H1 (cell line): ENCODE measurements around the gene EPB41L2. TPM values are rescaled to one million over a fixed set of nuclear protein-coding genes. Genes with fewer than 3 reads are reported as not detected.

Experiments
- CTCF ChIA-PET: fragments of 300-600 bp; sonication (Branson Sonifier 250); formaldehyde crosslinking; loops from one replicate; lab custom pipeline; 2021; ENCODE audit not compliant: partially characterized antibody; lab: Charles Lee
- POLR2A ChIA-PET: fragments of 300-600 bp; sonication (Branson Sonifier 250); formaldehyde crosslinking; loops from one replicate; lab custom pipeline; 2021; ENCODE audit warnings: inconsistent platforms; ENCODE audit not compliant: partially characterized antibody; lab: Charles Lee
- DNase-seq, 2 experiments: peaks; one replicate each; pipeline versions ENCODE4 v3.0.0 to v3.0.0-alpha.2; 2010 to 2022; ENCODE audit warnings: low spot score in 2 of 2, low read depth in 1 of 2, mixed read lengths in 1 of 2
- FAIRE-seq: peaks from 2 replicates; lab custom pipeline; 2011; peaks lifted over from hg19 to GRCh38; lab: Jason Lieb, UNC
- H2AFZ ChIP-seq: 2 replicates; pipeline ENCODE4 v1.8.1; 2012; ENCODE audit warnings: low read length, inconsistent platforms
- H2AK5ac ChIP-seq: 2 replicates; pipeline ENCODE4 v1.6.1; 2013; ENCODE audit warnings: low read depth, low read length
- H2BK120ac ChIP-seq: replicated peaks from 2 replicates; pipeline ENCODE3; 2013; ENCODE audit warnings: low read depth, low read length, inconsistent platforms
- H2BK12ac ChIP-seq: 2 replicates; pipeline ENCODE4 v1.6.1; 2013; ENCODE audit warnings: low read depth, low read length
- H2BK15ac ChIP-seq: 2 replicates; pipeline ENCODE4 v1.6.1; 2013; ENCODE audit warnings: low read length
- H2BK20ac ChIP-seq: 2 replicates; pipeline ENCODE4 v1.6.1; 2013; ENCODE audit warnings: low read length
- H2BK5ac ChIP-seq: 2 replicates; pipeline ENCODE4 v1.6.1; 2013; ENCODE audit warnings: low read depth, low read length
- H3K14ac ChIP-seq: 2 replicates; pipeline ENCODE4 v1.6.1; 2013; ENCODE audit warnings: inconsistent platforms; ENCODE audit not compliant: insufficient read length
- H3K18ac ChIP-seq: 2 replicates; pipeline ENCODE4 v1.6.1; 2013; ENCODE audit warnings: low read length; ENCODE audit errors: extremely low read depth
- H3K23ac ChIP-seq: 2 replicates; pipeline ENCODE4 v1.6.1; 2013; ENCODE audit warnings: inconsistent platforms; ENCODE audit not compliant: insufficient read length
- H3K23me2 ChIP-seq: 2 replicates; pipeline ENCODE4 v1.6.1; 2013; ENCODE audit warnings: low read depth, low read length
- H3K27ac ChIP-seq: 2 replicates; pipeline ENCODE4 v1.6.1; 2011; ENCODE audit warnings: low read depth, low read length, inconsistent platforms
- H3K27me3 ChIP-seq, 4 experiments: replicated peaks in 1 of 4; 1 replicate in 1 of 4; 2 replicates in 3 of 4; pipeline versions ENCODE4 v1.6.1 to v1.8.1; 2011 to 2013; ENCODE audit warnings: low read length in 3 of 4, mild to moderate bottlenecking in 3 of 4, inconsistent platforms in 2 of 4, mixed read lengths in 2 of 4, moderate library complexity in 1 of 4; ENCODE audit not compliant: control insufficient read depth in 3 of 4, insufficient read depth in 3 of 4; ENCODE audit errors: extremely low read depth in 1 of 4
- H3K36me3 ChIP-seq, 4 experiments: 2 replicates each; pipeline versions ENCODE4 v1.6.1 to v1.8.1; 2011 to 2013; ENCODE audit warnings: mild to moderate bottlenecking in 4 of 4, low read length in 3 of 4, moderate library complexity in 2 of 4, control low read depth in 1 of 4, inconsistent platforms in 1 of 4; ENCODE audit not compliant: insufficient read depth in 4 of 4, control insufficient read depth in 2 of 4
- H3K4ac ChIP-seq: replicated peaks from 2 replicates; pipeline ENCODE3; 2013; ENCODE audit warnings: low read length, low read depth, mixed read lengths, inconsistent platforms; ENCODE audit not compliant: insufficient read length
- H3K4me1 ChIP-seq, 4 experiments: replicated peaks in 1 of 4; 1 replicate in 1 of 4; 2 replicates in 3 of 4; pipeline versions ENCODE4 v1.6.1 to v1.8.1; 2011 to 2013; ENCODE audit warnings: low read length in 3 of 4, inconsistent platforms in 2 of 4, mixed read lengths in 1 of 4; ENCODE audit not compliant: insufficient read depth in 4 of 4, control insufficient read depth in 3 of 4
- H3K4me2 ChIP-seq, 2 experiments: 2 replicates each; pipeline versions ENCODE4 v1.6.1 to v1.8.1; 2011 to 2013; ENCODE audit warnings: low read depth in 2 of 2, low read length in 2 of 2, control low read depth in 1 of 2, inconsistent platforms in 1 of 2, mild to moderate bottlenecking in 1 of 2; ENCODE audit not compliant: insufficient read depth in 1 of 2
- H3K4me3 ChIP-seq, 4 experiments: fragments of 200-600, 300-600 bp in 1 of 4; sonication (generic), shearing (Covaris generic), sonication (Bioruptor Twin) in 1 of 4; 2 replicates each; pipeline versions ENCODE4 v1.5.1 to v1.8.1; 2011 to 2016; ENCODE audit warnings: low read length in 4 of 4, low read depth in 3 of 4, control low read depth in 2 of 4, inconsistent platforms in 2 of 4, mild to moderate bottlenecking in 2 of 4, mixed read lengths in 1 of 4, moderate library complexity in 1 of 4; ENCODE audit not compliant: insufficient read depth in 2 of 4; ENCODE audit errors: extremely low read depth in 1 of 4
- H3K56ac ChIP-seq: replicated peaks from 2 replicates; pipeline ENCODE3; 2013; ENCODE audit warnings: low read depth, mild to moderate bottlenecking, mixed read lengths, low read length, inconsistent platforms; ENCODE audit not compliant: insufficient read length
- H3K79me1 ChIP-seq: 2 replicates; pipeline ENCODE4 v1.6.1; 2013; ENCODE audit warnings: low read depth, low read length, control low read depth
- H3K79me2 ChIP-seq, 2 experiments: 2 replicates each; pipeline versions ENCODE4 v1.6.1 to v1.8.1; 2012 to 2013; ENCODE audit warnings: low read length in 2 of 2, mild to moderate bottlenecking in 2 of 2, inconsistent platforms in 1 of 2; ENCODE audit not compliant: insufficient read depth in 2 of 2, control insufficient read depth in 1 of 2
- H3K9ac ChIP-seq, 4 experiments: replicated peaks in 1 of 4; 1 replicate in 1 of 4; 2 replicates in 3 of 4; pipeline versions ENCODE4 v1.6.1 to v1.8.1; 2011 to 2013; ENCODE audit warnings: low read depth in 3 of 4, low read length in 3 of 4, control low read depth in 2 of 4, mild to moderate bottlenecking in 2 of 4, moderate library complexity in 2 of 4, inconsistent platforms in 1 of 4; ENCODE audit errors: extremely low read depth in 1 of 4
- H3K9me3 ChIP-seq, 2 experiments: 2 replicates each; pipeline versions ENCODE4 v1.6.1 to v1.8.1; 2012 to 2013; ENCODE audit warnings: mild to moderate bottlenecking in 2 of 2, moderate library complexity in 2 of 2, control low read depth in 1 of 2, inconsistent platforms in 1 of 2, low read depth in 1 of 2, low read length in 1 of 2, mixed read lengths in 1 of 2; ENCODE audit not compliant: insufficient read depth in 2 of 2
- H4K20me1 ChIP-seq, 2 experiments: replicated peaks in 1 of 2; 2 replicates each; pipeline versions ENCODE3 to v1.8.1; 2011 to 2013; ENCODE audit warnings: inconsistent platforms in 2 of 2, low read length in 2 of 2, mild to moderate bottlenecking in 1 of 2; ENCODE audit not compliant: insufficient read depth in 2 of 2, control insufficient read depth in 1 of 2
- H4K5ac ChIP-seq: 2 replicates; pipeline ENCODE4 v1.6.1; 2013; ENCODE audit warnings: low read length, low read depth, mixed read lengths, inconsistent platforms; ENCODE audit not compliant: insufficient read length
- H4K8ac ChIP-seq: 2 replicates; pipeline ENCODE4 v1.8.0; 2013; ENCODE audit warnings: mild to moderate bottlenecking, moderate library complexity, low read length, inconsistent platforms; ENCODE audit not compliant: insufficient read depth; ENCODE audit errors: extremely low read depth
- H4K91ac ChIP-seq: replicated peaks from 2 replicates; pipeline ENCODE3; 2013; ENCODE audit warnings: low read length, mixed read lengths, inconsistent platforms; ENCODE audit not compliant: insufficient read length
- ASH2L ChIP-seq: fragments of 200-600, 300-600 bp; sonication (generic); IDR thresholded peaks from one replicate; pipeline ENCODE4 v1.7.1; 2017; ENCODE audit warnings: low read length
- HDAC6 ChIP-seq: IDR thresholded peaks from one replicate; pipeline ENCODE4 v1.7.1; 2012; ENCODE audit warnings: low read depth, mild to moderate bottlenecking, inconsistent platforms, low read length, moderate library complexity
- KDM5A ChIP-seq: fragments of 200-600 bp; IDR thresholded peaks from 2 replicates; pipeline ENCODE4 v1.7.1; 2012; ENCODE audit warnings: mild to moderate bottlenecking, low read length, inconsistent platforms, mixed read lengths
- RXRA ChIP-seq: IDR thresholded peaks from 2 replicates; pipeline ENCODE4 v1.6.1; 2011; ENCODE audit warnings: low read depth, mild to moderate bottlenecking, low read length, moderate library complexity; ENCODE audit not compliant: insufficient read depth
- SIX5 ChIP-seq: IDR thresholded peaks from 2 replicates; pipeline ENCODE4 v1.6.1; 2011; ENCODE audit warnings: mild to moderate bottlenecking, low read depth, low read length
- TCF12 ChIP-seq: IDR thresholded peaks from 2 replicates; pipeline ENCODE4 v1.6.1; 2011; ENCODE audit warnings: low read depth, mild to moderate bottlenecking, low read length
- YY1 ChIP-seq: IDR thresholded peaks from 2 replicates; pipeline ENCODE4 v1.6.1; 2011; ENCODE audit warnings: low read depth, mild to moderate bottlenecking, low read length
- ZNF274 ChIP-seq: IDR thresholded peaks from 2 replicates; pipeline ENCODE4 v1.7.0; 2012; ENCODE audit warnings: low read length, borderline replicate concordance; ENCODE audit errors: extremely low read depth
- WGBS, 2 experiments: shearing (Covaris generic) in 1 of 2; methylation state at CpG; one replicate each; pipeline versions ENCODE4 v1.1.6 to v1.1.7; 2013 to 2015; ENCODE audit warnings: low lambda C conversion rate in 2 of 2, mixed read lengths in 2 of 2, inconsistent platforms in 1 of 2, low coverage in 1 of 2, missing lambda C conversion rate in 1 of 2; ENCODE audit not compliant: insufficient replicate concordance in 2 of 2, insufficient coverage in 1 of 2, insufficient read length in 1 of 2; ENCODE audit errors: extremely low coverage in 1 of 2, missing lambda C conversion rate in 1 of 2; 5-methylcytosine and 5-hydroxymethylcytosine counted together
- polyA plus RNA-seq, 7 experiments: library from polyadenylated mRNA; depleted of rRNA in 3 of 7; stranded (reverse) in 5 of 7; unstranded in 2 of 7; fragments of >200 nt in 5 of 7; fragments of 200-250 nt in 2 of 7; gene quantifications; 1 replicate in 5 of 7; 2 replicates in 1 of 7; 4 replicates in 1 of 7; pipeline versions ENCODE4 v1.2.1 to v1.2.3, GENCODE V29; 2011 to 2013; ENCODE audit warnings: missing spikeins in 2 of 7, mixed read lengths in 2 of 7
- total RNA-seq: library from RNA; stranded (reverse); fragmentation: NEBNext Ultra II Directional; extraction: Animal tissue kit (Norgen Biotek cat#: 25700); gene quantifications from 2 replicates; pipeline ENCODE4 v1.2.1, GENCODE V29; 2021
- TF ChIP-seq, protein P1 (sequence below), 3 experiments: IDR thresholded peaks; 1 replicate in 2 of 3; 2 replicates in 1 of 3; pipeline versions ENCODE4 v1.5.1 to v1.6.1; 2011; ENCODE audit warnings: low read length in 3 of 3, mild to moderate bottlenecking in 3 of 3, inconsistent platforms in 2 of 3, low read depth in 1 of 3, moderate library complexity in 1 of 3; ENCODE audit not compliant: insufficient read depth in 1 of 3; ENCODE audit errors: control extremely low read depth in 1 of 3

EPB41L2 gene
- total and polyA plus RNA-seq, 2 of the 8 experiments (the other 6 are each of a cell fraction or from before 2014, with no cell fraction given) = 22.5 to 123 TPM

DNA sequence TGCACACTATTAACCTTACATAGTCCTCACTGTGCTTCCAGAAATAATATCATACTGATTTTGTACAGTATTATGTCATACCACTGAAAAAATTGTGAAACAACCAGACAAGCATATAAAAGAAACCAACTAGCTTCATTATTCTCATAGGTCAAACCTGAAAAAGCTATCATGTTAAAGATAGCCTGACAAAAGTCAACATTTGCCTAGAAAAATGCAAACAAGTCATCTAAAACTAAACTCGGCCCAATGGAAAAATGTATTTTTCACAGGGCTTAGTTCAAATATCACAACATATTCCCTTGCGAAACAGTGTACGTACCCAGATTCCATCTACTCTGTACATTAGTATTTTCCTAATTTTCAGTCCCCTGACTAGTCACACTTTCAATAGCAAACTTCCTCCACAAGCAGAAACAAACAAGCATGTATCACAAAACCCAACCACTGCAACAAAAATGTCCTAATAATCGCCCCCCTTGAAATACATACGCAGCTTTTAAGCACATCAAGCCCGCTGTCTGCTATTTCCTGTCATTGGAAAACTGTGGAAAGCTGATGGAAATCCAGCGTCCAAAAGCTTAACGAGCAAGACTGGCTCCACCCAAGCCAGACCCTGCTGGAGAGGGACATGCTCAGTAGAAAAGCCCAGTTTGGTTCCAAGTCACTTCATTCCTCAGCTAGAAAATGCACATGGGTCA is 93.1 kb downstream of the EPB41L2 start:
- POLR2A ChIA-PET = interaction anchor here (1.3 kb wide), 1 partner anchor 9 kb away, joined by 4 read pairs; no protein-coding TSS in a partner anchor
- H3K79me1 ChIP-seq = peaks cover 4% of the 10 kb centered on the region
- DNase-seq (no peak), FAIRE-seq (no peak)
- no peak overlapping the region for H4K5ac ChIP-seq
- H3K4ac ChIP-seq = no peak overlapping the region
- no peaks in the 10 kb centered on the region for H3K27me3 ChIP-seq
- no peak overlapping the region for H3K4me3 ChIP-seq
- TF ChIP-seq ZNF274 (no peak), ASH2L (no peak), KDM5A (no peak), HDAC6 (no peak), YY1 (no peak), SIX5 (no peak), RXRA (no peak), TCF12 (no peak)
- TF ChIP-seq, protein P1, sequence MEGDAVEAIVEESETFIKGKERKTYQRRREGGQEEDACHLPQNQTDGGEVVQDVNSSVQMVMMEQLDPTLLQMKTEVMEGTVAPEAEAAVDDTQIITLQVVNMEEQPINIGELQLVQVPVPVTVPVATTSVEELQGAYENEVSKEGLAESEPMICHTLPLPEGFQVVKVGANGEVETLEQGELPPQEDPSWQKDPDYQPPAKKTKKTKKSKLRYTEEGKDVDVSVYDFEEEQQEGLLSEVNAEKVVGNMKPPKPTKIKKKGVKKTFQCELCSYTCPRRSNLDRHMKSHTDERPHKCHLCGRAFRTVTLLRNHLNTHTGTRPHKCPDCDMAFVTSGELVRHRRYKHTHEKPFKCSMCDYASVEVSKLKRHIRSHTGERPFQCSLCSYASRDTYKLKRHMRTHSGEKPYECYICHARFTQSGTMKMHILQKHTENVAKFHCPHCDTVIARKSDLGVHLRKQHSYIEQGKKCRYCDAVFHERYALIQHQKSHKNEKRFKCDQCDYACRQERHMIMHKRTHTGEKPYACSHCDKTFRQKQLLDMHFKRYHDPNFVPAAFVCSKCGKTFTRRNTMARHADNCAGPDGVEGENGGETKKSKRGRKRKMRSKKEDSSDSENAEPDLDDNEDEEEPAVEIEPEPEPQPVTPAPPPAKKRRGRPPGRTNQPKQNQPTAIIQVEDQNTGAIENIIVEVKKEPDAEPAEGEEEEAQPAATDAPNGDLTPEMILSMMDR (IDR thresholded peaks at IDR 0.05; ENCODE audit: control extremely low read depth in 1 of 3, insufficient read depth in 1 of 3, low read depth in 1 of 3, low read length in 3 of 3) = no peak
- no peak overlapping the region for H2AFZ ChIP-seq
- no peak overlapping the region for H2BK12ac ChIP-seq
- H3K4me2 ChIP-seq = no peak overlapping the region
- H2BK5ac ChIP-seq = no peak overlapping the region
- no peak overlapping the region for H3K18ac ChIP-seq
- no peak overlapping the region for H3K56ac ChIP-seq
- H3K9ac ChIP-seq = no peak overlapping the region
- CTCF ChIA-PET = interaction anchor here (1.0 kb wide), 1 partner anchor 13 kb away, joined by 3 read pairs; no protein-coding TSS in a partner anchor
- H3K9me3 ChIP-seq = no peaks in the 10 kb centered on the region
- no peak overlapping the region for H2AK5ac ChIP-seq
- H3K4me1 ChIP-seq = peaks cover 0 to 8% (median 6%) of the 10 kb centered on the region in 4 experiments; a peak in 3 of 7 replicates
- no peak overlapping the region for H4K8ac ChIP-seq
- no peak overlapping the region for H3K14ac ChIP-seq
- WGBS, 2 experiments = 94% methylated on average over 8 of the region's 8 CpGs; no CpG with 5 or more reads in 1 of the 2 experiments
- H3K27ac ChIP-seq = no peak overlapping the region
- H2BK20ac ChIP-seq = no peak overlapping the region
- H4K20me1 ChIP-seq = no peaks in the 10 kb centered on the region
- H3K23me2 ChIP-seq = no peaks in the 10 kb centered on the region
- no peak overlapping the region for H4K91ac ChIP-seq
- H3K79me2 ChIP-seq = peaks cover 0 to 46% of the 10 kb centered on the region in 2 experiments; a peak in 2 of 4 replicates
- no peak overlapping the region for H2BK120ac ChIP-seq
- no peak overlapping the region for H2BK15ac ChIP-seq
- no peaks in the 10 kb centered on the region for H3K36me3 ChIP-seq
- no peak overlapping the region for H3K23ac ChIP-seq
